Prostate gland (tissue), 2 donors: ENCODE measurements around the gene MICAL3.

Source experiments
- POLR2A ChIP-seq: fragments of 450-650 bp; IDR thresholded peaks from one replicate; pipeline ENCODE4 v1.6.1; 2016; ENCODE audit warnings: antibody characterized with exemption, mild to moderate bottlenecking
- TF ChIP-seq, protein P1 (sequence below), 4 experiments: fragments of 200-600 bp in 2 of 4; fragments of 450-650 bp in 2 of 4; sonication (generic) in 2 of 4; IDR thresholded peaks; 1 replicate in 3 of 4; 2 replicates in 1 of 4; pipeline ENCODE4 v1.5.1; 2016 to 2019; ENCODE audit warnings: antibody characterized with exemption in 4 of 4, mild to moderate bottlenecking in 2 of 4, moderate library complexity in 2 of 4

DNA sequence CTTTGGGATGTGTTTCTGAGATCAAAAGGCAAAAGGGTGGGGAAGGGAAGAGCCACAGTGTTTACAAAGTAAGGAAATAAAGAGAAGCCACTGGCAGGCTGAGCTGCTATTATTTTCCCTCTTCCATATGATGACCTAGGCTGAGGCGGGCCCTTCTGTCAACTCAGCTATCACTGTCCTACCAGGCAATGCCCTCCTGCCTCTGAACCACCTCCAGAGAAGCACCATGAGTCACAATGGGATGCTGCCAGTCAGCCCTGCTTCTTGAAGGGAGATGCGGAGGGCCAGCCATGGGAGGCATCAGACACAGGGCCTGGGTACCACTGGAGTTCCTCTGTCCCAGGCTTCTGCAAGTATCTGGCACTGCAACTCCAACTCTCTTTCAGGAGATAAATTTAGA lies 142.2 kb downstream of the MICAL3 start:
- TF ChIP-seq, protein P1, sequence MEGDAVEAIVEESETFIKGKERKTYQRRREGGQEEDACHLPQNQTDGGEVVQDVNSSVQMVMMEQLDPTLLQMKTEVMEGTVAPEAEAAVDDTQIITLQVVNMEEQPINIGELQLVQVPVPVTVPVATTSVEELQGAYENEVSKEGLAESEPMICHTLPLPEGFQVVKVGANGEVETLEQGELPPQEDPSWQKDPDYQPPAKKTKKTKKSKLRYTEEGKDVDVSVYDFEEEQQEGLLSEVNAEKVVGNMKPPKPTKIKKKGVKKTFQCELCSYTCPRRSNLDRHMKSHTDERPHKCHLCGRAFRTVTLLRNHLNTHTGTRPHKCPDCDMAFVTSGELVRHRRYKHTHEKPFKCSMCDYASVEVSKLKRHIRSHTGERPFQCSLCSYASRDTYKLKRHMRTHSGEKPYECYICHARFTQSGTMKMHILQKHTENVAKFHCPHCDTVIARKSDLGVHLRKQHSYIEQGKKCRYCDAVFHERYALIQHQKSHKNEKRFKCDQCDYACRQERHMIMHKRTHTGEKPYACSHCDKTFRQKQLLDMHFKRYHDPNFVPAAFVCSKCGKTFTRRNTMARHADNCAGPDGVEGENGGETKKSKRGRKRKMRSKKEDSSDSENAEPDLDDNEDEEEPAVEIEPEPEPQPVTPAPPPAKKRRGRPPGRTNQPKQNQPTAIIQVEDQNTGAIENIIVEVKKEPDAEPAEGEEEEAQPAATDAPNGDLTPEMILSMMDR (IDR thresholded peaks at IDR 0.05): no peak
- TF ChIP-seq POLR2A: no peak
